ENCODE data around the gene NF2.
A peak's percentile ranks its signal among the peaks of the same experiment; 100 is the strongest.
"Not testable (repeated sequence)": the region's sequence is repeated elsewhere in the genome, so short reads cannot be mapped to it uniquely, and the experiment has no call there.

Gene NF2

DNA sequence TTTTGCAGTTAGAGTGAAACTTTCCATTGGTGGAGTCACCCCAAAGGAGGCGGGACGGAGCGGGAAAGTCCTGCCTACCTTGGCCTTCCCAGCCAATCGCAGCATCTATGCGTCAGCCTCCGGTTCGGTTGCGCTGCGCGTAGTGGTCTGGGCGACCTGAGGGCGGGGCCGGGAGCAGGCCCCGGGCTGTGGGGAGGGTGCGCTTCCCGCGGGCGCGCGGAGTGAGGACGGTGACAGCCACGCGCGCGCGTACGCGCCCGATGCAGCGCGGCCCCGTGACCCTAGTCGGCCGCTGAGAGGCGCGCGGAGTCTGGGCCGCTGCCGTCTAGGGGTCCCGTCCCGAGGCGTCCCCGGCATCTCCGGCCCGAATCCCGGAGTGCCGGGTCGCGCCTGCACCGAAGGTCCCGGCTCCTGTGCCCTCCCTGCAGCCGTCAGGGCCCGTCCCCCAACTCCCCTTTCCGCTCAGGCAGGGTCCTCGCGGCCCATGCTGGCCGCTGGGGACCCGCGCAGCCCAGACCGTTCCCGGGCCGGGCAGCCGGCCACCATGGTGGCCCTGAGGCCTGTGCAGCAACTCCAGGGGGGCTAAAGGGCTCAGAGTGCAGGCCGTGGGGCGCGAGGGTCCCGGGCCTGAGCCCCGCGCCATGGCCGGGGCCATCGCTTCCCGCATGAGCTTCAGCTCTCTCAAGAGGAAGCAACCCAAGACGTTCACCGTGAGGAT is at the start of gene NF2:
NF2 (plus strand) TSS at position 276 of the 718 bp plus-strand sequence; CDS start at position 642, 366 bp downstream.
- DNase-seq (ENCODE audit: low read depth): peak; percentile 99

DNA sequence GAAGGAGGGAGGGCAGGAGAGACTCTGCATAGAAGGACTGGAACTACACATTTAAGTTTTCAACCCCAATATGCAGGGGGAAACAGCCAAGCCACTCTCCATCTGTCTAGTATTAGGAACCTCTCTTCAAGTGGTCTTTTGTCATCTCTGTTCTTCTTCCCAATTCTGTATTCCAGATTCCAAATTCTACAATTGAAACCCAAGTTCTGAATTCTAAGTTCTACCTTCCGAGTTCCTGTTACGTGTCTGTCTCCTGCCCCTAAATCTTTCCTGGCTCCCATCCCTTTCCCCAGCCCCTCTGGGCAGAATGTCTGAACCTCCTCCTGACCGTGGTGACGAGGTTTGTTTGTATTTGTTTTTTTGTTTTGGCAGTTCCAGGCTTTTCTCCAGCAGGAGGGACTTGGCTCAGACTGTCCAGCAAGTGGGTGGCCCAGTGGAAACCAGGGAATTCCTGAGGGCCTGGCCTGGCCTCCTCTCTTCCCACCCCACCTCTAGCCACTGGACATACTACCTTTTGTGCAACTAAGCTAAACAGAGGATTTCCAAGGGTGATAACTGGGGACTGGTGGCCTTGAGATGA is 48.3 kb upstream of the NF2 start:
- DNase-seq (ENCODE audit: low read depth): no peak

GRCh38 chr22:29559030-29559429 is 44.4 kb upstream of the NF2 start:
- no peak for DNase-seq (ENCODE audit: low read depth)

GRCh38 chr22:29559853-29560252 is 43.6 kb upstream of the NF2 start:
- no peak for DNase-seq (ENCODE audit: low read depth)

- DNase-seq (ENCODE audit: low read depth): no peak
Measured at GRCh38 chr22:29563652-29564460, 39.6 kb upstream of the NF2 start.

DNA sequence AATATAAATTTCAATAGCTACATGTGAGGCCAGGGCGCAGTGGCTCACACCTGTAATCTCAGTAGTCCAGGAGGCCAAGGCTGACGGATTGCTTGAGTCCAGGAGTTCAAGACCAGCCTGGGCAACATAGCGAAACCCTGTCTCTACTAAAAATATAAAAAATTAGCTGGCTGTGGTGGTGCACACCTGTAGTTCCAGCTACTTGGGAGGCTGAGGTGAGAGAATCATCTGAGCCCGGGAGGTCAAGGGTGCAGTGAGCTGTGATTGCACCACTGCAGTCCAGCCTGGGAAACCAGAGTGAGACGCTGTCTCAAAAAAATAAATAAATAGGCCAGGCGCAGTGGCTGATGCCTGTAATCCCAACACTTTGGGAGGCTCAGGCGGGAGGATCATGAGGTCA is 36.9 kb upstream of the NF2 start:
- not testable (repeated sequence) for DNase-seq (ENCODE audit: low read depth)

- DNase-seq (ENCODE audit: low read depth): no peak
Measured at GRCh38 chr22:29567338-29567737, 36.1 kb upstream of the NF2 start.

- DNase-seq (ENCODE audit: low read depth): no peak
Measured at GRCh38 chr22:29569011-29569678, 34.3 kb upstream of the NF2 start.

GRCh38 chr22:29570456-29570855 is 33.0 kb upstream of the NF2 start:
- DNase-seq (ENCODE audit: low read depth): no peak

DNA sequence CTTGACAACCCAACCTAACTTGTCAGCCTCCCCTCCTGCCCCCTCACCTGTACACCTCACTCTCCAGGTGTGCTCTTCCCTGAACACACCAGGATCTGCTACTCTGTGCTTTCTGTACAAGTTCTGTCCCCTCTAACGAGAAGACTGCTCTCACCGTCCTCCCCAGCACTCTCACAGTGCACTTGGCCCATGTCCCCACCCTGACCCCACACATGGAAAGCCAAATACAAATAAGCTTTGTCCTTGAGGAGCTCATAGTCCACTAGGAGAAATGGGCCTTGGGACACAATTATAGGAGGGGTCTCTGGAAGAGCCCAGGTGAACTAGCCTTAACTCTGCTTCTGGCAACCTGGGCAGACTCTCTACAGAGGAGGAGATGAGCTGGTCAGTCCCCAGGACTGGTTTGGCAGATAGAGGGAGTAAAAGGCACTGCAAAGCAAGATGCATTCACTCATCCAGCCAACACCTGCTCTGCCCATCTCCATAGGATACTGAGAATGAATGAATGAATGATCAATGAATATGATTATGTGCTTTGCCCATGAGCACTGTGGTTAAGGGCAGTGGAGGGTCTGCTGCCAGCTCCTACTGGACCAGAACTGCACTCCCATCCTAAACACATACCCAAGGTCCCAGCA is 32.4 kb upstream of the NF2 start:
- no peak for DNase-seq (ENCODE audit: low read depth)

- DNase-seq (ENCODE audit: low read depth): no peak
Measured at GRCh38 chr22:29574762-29575450, 28.5 kb upstream of the NF2 start.

DNA sequence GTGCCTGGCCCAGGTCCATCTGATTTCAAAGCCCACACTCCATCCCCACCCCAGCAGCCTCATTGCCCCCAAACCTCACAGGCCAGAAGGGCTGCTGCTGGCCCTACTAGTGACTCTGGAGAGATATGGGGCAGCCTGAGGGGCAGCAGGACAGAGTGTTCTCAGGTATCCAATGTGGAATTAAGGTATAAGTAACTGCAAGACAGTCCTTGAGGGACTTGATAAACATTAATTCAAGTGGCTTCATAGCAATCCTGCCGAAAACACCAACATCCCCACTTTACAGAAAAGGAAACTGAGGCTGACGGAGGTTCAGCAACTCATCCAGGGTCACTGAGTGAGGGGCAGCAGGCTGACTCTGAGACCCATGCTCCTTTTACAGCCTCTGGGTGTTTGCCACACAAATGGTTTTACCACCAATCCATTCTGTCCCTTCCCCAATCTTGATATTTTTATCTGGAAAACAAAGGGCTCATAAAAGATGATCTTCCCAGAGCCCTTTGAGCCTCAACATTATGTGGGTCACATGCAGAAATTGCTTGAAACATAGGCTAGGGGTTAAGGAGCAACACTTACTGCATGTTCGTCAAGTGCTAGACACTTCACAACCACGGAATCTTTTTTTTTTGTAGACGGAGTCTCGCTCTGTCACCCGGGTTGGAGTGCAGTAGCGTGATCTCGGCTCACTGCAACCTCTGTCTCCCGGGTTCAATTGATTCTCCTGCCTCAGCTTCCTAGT is 24.8 kb upstream of the NF2 start:
- no peak for DNase-seq (ENCODE audit: low read depth)

DNA sequence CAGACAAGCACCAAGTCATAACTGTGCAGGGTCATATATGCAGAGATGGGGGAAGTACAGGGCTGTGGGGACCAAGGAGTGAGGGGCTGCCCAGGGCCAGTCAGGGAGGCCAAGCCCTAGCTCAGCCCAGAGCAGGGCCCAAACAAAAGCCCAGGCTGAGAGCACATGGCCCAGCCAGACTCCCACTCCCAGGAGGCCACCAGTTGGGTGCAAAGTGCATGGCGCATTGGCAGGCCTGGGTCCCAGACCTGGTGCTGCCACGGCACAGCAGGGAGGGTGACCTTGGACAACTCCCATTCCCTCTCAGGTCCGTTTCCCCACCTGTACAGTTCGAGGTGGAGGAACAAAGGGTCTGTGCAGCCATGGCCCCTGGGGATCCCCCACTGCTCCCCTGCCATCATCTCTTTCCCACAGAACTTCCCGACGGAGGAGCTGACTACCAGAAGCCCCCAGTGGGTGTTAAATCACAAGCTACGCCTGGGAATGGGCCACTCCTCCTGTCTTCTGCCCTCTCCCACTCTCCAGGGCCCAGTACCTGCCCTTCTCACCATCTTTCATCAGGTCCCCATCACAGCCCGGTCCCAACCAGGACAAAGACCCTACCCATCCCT is 23.1 kb upstream of the NF2 start:
- DNase-seq (ENCODE audit: low read depth): no peak

- DNase-seq (ENCODE audit: low read depth): no peak
Measured at GRCh38 chr22:29581799-29582198, 21.6 kb upstream of the NF2 start.

- DNase-seq (ENCODE audit: low read depth): no peak
Measured at GRCh38 chr22:29584975-29585374, 18.5 kb upstream of the NF2 start.

DNA sequence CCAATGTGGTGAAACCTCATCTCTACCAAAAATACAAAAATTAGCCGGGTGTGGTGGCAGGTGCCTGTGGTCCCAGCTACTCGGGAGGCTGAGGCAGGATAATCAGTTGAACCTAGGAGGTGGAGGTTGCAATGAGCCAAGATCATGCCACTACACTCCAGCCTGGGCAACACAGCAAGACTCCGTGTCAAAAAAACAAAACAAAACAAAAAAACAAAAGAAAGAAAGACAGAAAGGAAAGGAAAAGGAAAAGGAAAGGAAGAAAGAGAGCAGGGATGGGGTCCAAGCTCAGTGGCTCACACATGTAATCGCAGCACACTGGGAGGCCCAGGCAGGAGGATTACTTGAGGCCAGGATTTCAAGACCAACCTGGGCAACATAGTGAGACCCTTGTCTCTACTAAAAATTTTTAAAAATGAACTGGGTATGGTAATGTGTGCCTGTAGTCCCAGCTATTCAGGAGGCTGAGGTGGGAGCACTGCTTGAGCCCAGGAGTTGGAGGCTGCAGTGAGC is 17.2 kb upstream of the NF2 start:
- DNase-seq (ENCODE audit: low read depth): not testable (repeated sequence)

- no peak for DNase-seq (ENCODE audit: low read depth)
Measured at GRCh38 chr22:29587938-29588699, 15.3 kb upstream of the NF2 start.

DNA sequence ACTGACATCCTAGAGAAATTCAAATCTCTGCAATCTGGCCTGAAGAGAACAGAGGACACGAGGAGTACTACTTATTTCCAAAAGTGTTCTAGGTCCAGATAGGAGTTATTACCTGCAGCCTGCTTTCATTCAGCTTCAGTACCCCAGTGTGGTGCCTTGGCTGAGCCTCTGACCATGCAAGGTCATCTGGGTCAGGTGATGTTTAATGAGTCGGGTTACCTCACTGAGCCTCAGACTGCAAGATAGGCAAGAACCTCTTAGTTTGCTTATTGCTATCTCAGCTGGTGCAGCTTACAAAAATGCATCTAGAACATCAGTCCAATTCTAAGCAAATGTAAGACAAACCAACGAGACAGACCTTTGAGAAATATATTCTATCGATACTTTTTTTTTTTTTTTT is 9.5 kb upstream of the NF2 start:
- DNase-seq (ENCODE audit: low read depth): no peak

DNA sequence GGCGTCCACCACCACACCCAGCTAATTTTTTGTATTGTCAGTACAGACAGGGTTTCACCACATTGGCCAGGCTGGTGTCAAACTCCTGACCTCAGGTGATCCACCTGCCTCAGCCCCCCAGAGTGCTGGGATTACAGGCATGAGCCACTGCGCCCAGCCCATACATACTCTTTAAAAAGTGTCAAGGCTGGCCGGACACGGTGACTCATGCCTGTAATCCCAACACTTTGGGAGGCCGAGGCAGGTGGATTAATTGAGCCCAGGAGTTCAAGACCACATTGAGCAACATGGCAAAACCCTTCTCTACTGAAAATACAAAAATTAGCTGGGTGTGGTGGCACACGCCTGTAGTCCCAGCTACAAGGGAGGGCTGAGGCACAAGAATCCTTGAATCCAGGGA is 9.0 kb upstream of the NF2 start:
- not testable (repeated sequence) for DNase-seq (ENCODE audit: low read depth)
